Gastroesophageal sphincter (tissue), 4 donors: ENCODE results near the gene UTS2B. TPM values are rescaled to one million over a fixed set of nuclear protein-coding genes. Genes with fewer than 3 reads are reported as not detected.
"Not testable (repeated sequence)": the region's sequence is repeated elsewhere in the genome, so short reads cannot be mapped to it uniquely, and the experiment has no call there.

ENCODE experiments used
- ATAC-seq: fragments of 150-250 bp; one replicate; pipeline ENCODE4 v1.9.1; 2016; ENCODE audit warnings: mild to moderate bottlenecking, moderate library complexity
- H3K27ac ChIP-seq, 4 donors: fragments of 200-600 bp; sonication (generic) in 3 of 4; 1 replicate in 3 of 4; 2 replicates in 1 of 4; pipeline ENCODE4 v1.5.1; 2016 to 2019
- H3K27me3 ChIP-seq: fragments of 200-600 bp; sonication (generic); one replicate; pipeline ENCODE4 v1.5.1; 2019
- H3K36me3 ChIP-seq, 2 donors: fragments of 200-600 bp; sonication (generic); one replicate each; pipeline ENCODE4 v1.5.1; 2019; ENCODE audit warnings: control low read depth in 1 of 2
- H3K4me1 ChIP-seq, 3 donors: fragments of 200-600 bp; sonication (generic); 1 replicate in 2 of 3; 2 replicates in 1 of 3; pipeline ENCODE4 v1.5.1; 2016 to 2019; ENCODE audit warnings: control low read depth in 2 of 3
- H3K4me3 ChIP-seq, 2 donors: fragments of 200-600 bp; sonication (generic); one replicate each; pipeline ENCODE4 v1.5.1; 2019; ENCODE audit warnings: mild to moderate bottlenecking in 1 of 2, moderate library complexity in 1 of 2
- H3K9me3 ChIP-seq, 3 donors: fragments of 200-600 bp; sonication (generic); one replicate each; pipeline ENCODE4 v1.5.1; 2017 to 2019; ENCODE audit warnings: control low read depth in 2 of 3
- CTCF ChIP-seq, 4 experiments: fragments of 200-600 bp in 2 of 4; fragments of 450-650 bp in 2 of 4; sonication (generic) in 1 of 4; IDR thresholded peaks; one replicate each; pipeline ENCODE4 v1.5.1; 2017 to 2019; ENCODE audit warnings: antibody characterized with exemption in 4 of 4, mild to moderate bottlenecking in 2 of 4, moderate library complexity in 2 of 4
- EP300 ChIP-seq: sonication (generic); formaldehyde crosslinking; IDR thresholded peaks from one replicate; pipeline ENCODE4 v1.6.1; 2017; ENCODE audit warnings: antibody characterized with exemption, mild to moderate bottlenecking
- POLR2A ChIP-seq, 2 donors: fragments of 450-650 bp; IDR thresholded peaks; one replicate each; pipeline ENCODE4 v1.6.1; 2017; ENCODE audit warnings: antibody characterized with exemption in 2 of 2, mild to moderate bottlenecking in 2 of 2, moderate library complexity in 1 of 2
- POLR2AphosphoS5 ChIP-seq: sonication (generic); formaldehyde crosslinking; IDR thresholded peaks from one replicate; pipeline ENCODE4 v1.6.1; 2017; ENCODE audit warnings: antibody characterized with exemption
- WGBS, 2 donors: methylation state at CpG; one replicate each; pipeline ENCODE4 v1.1.5; 2018; ENCODE audit warnings: low coverage in 1 of 2; 5-methylcytosine and 5-hydroxymethylcytosine counted together
- total RNA-seq, 4 donors: library from RNA; depleted of rRNA; stranded (reverse); fragments of >200 nt; gene quantifications; one replicate each; pipeline ENCODE4 v1.1.0, GENCODE V29; 2016

The UTS2B gene
- total RNA-seq, 4 donors from 2014 or later = 0.20 TPM; not detected in 3

GRCh38 chr3:191275751-191276150 lies 54.6 kb downstream of the UTS2B start:
- H3K27me3 ChIP-seq = no peaks in the 10 kb centered on the region

GRCh38 chr3:191275244-191275643 lies 55.1 kb downstream of the UTS2B start:
- not testable (repeated sequence) for H3K4me3 ChIP-seq, H3K4me1 ChIP-seq, H3K36me3 ChIP-seq, H3K27ac ChIP-seq, H3K9me3 ChIP-seq, ATAC-seq, H3K27me3 ChIP-seq
- 73 to 93% methylated on average over 6 to 14 of the region's 14 CpGs for WGBS, 2 donors

More at GRCh38 chr3:191275751-191276150, 54.6 kb downstream of the UTS2B start:
- H3K27ac ChIP-seq = no peak overlapping the region
- H3K36me3 ChIP-seq = no peaks in the 10 kb centered on the region
- TF ChIP-seq CTCF (IDR thresholded peaks at IDR 0.05) (no peak), POLR2AphosphoS5 (no peak), POLR2A (IDR thresholded peaks at IDR 0.05) (no peak), EP300 (no peak)
- no peak overlapping the region for H3K4me3 ChIP-seq
- peaks cover 0 to under 1% (median 0%) of the 10 kb centered on the region in 3 donors for H3K4me1 ChIP-seq
- no peak for ATAC-seq
- no peaks in the 10 kb centered on the region for H3K9me3 ChIP-seq

DNA sequence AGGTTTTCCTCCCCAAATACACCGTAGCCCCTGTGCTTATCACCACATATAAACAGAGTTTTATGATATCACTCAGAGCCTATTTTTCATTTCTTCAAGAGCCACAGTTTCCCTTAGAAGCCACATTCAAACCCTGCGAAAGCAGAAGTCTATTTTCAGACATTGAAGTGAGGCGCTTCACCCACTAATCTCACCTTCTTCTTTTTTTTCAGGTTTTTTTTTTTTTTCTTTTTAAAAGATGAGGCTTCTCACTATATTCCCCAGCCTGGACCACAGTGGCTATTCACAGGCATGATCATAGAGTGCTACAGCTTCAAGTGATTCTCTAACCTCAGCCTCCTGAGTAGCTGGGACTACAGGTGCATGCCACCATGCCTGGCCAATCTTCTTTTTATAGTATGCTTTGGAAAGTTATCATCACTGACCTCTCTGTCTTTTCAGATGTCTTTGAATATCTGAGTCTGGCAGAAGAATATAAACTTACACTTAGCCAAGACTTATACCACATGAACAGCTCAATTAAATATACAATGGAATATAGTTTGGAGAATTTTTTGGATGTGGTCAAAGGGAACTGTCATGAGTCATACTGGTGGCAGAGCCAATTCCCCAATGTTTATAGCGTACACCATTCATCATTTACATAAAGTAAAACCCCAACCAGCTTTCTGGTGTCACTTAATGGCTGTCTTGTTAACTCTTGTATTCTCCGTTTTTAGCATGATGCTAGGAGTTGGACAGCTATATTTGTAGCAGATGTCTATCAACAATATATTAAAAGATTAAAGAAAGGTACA lies 60.8 kb downstream of the UTS2B start:
- Histone ChIP-seq H3K36me3 (no peaks in the 10 kb centered on the region), H3K9me3 (no peaks in the 10 kb centered on the region), H3K27me3 (no peaks in the 10 kb centered on the region), H3K4me1 (peaks cover 0 to 14% (median 0%) of the 10 kb centered on the region in 3 donors), H3K4me3 (no peak overlapping the region), H3K27ac (no peak overlapping the region)
- TF ChIP-seq CTCF (IDR thresholded peaks at IDR 0.05) (no peak), EP300 (no peak), POLR2AphosphoS5 (no peak), POLR2A (IDR thresholded peaks at IDR 0.05) (no peak)
- 41 to 60% methylated on average over 4 to 5 of the region's 5 CpGs for WGBS, 2 donors
- ATAC-seq = no peak

DNA sequence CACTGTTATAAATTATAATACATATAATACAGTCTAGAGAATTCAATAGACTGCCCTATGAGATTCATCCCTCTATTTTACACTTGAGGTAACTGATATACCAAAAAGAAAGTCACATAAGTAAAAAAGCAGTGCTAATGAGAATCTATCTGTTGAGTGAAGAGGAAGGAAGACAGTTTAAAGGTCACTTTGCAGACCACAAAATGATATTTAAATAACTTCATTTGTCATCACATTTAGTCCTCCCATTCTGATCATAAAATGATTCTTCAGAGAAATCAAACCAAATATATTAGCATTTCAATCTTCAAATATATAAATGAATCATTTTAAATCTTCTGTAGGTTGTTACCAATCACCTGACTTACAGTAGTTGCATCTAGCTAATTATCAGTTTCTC lies 61.6 kb downstream of the UTS2B start:
- H3K9me3 ChIP-seq = no peaks in the 10 kb centered on the region
- no peak for ATAC-seq
- TF ChIP-seq POLR2A (IDR thresholded peaks at IDR 0.05) (no peak), POLR2AphosphoS5 (no peak), EP300 (no peak), CTCF (IDR thresholded peaks at IDR 0.05) (no peak)
- no peak overlapping the region for H3K4me3 ChIP-seq
- H3K36me3 ChIP-seq = no peaks in the 10 kb centered on the region
- peaks cover 0 to 18% (median 0%) of the 10 kb centered on the region in 3 donors for H3K4me1 ChIP-seq
- H3K27ac ChIP-seq = no peak overlapping the region
- no peaks in the 10 kb centered on the region for H3K27me3 ChIP-seq

GRCh38 chr3:191263850-191264249 lies 66.5 kb downstream of the UTS2B start:
- Histone ChIP-seq H3K27me3 (no peaks in the 10 kb centered on the region), H3K36me3 (no peaks in the 10 kb centered on the region), H3K9me3 (no peaks in the 10 kb centered on the region), H3K4me3 (no peak overlapping the region), H3K4me1 (peaks cover 0 to 8% (median 0%) of the 10 kb centered on the region in 3 donors), H3K27ac (no peak overlapping the region)
- WGBS, 2 donors = 21 to 43% methylated on average over 3 of the region's 3 CpGs
- TF ChIP-seq POLR2A (IDR thresholded peaks at IDR 0.05) = no peak
- TF ChIP-seq EP300 = no peak
- TF ChIP-seq POLR2AphosphoS5 = no peak
- TF ChIP-seq CTCF (IDR thresholded peaks at IDR 0.05) = no peak
- ATAC-seq = no peak
